G401 (cell line): Measurements from ENCODE around the gene NT5DC2. TPM values are rescaled to one million over a fixed set of nuclear protein-coding genes. Genes with fewer than 3 reads are reported as not detected.

Experiments
- DNase-seq: peaks from one replicate; pipeline ENCODE4 v3.0.0-alpha.2; 2015; ENCODE audit warnings: low spot score
- in situ Hi-C: cut with HindIII; loops from 2 replicates; pipeline ENCODE4 v1.10.0; 2016; ENCODE audit warnings: low sequenced_read_pairs, mixed read lengths
- total RNA-seq: library from RNA; depleted of rRNA; stranded (reverse); fragments of >200 nt; shearing (Covaris generic); gene quantifications from 2 replicates; pipeline ENCODE4 v1.2.3, GENCODE V29; 2014

NT5DC2 gene
- total RNA-seq, 1 experiment from 2014 or later = 53.2 TPM

DNA sequence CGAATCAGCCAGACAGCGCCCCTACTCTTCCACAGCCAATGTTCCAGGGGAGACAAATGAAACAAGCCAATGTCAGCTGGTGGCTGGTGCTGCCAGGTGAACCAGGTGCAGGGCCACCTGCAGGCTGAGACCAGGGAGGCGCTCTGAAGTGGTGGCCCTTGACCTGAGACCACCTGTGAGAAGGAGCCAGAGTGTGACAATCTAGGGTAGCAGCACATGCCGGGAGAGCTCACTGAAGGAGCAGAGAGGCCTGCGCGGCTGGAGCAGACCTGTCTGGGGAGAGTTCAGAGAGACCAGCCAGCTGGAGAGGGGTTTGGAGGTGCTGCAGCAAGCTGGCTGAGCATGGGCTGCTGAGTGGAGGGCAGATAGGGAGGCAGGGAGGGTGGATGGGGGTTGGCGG lies 39.2 kb downstream of the NT5DC2 start:
- in situ Hi-C loops = no loop called here
- DNase-seq = no peak

DNA sequence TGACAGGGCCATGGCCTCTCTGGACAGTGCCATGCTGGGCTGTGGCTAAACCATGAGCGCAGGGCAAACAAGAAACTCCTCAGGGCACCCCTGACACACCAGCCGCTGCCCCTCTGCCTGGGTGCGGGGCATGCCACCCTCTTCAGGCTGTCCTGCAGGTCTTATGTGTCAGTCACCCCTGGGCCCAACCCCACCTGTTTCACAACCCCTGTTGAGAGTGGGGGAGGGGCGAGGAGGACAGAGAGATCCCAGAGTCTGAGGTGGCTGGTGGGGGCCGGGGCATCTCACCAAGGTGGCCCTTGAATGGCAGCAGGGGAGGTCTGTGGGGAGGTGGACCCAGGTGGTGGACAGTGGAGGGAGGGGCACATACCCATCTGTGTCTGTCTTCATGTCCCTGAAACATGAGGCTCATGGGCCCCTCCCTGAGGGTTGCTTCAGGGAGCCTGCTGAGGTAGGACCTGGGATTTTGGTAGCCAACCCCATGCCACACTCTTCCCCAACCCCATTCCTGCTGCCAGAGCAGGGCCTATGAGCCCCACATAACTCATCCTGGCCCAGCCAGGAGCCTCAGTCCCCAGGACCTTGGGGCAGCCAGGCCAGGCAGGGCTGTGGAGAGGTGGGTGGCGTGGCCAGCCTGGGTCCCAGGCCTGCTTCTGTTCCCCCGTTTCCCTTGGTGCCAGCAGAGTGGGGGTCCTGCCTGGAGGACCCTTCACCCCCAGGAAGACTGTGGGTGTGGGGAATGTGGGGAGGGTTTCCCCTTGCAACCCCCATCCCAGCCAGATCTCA lies 40.2 kb downstream of the NT5DC2 start:
- in situ Hi-C loops = no loop called here
- no peak for DNase-seq

DNA sequence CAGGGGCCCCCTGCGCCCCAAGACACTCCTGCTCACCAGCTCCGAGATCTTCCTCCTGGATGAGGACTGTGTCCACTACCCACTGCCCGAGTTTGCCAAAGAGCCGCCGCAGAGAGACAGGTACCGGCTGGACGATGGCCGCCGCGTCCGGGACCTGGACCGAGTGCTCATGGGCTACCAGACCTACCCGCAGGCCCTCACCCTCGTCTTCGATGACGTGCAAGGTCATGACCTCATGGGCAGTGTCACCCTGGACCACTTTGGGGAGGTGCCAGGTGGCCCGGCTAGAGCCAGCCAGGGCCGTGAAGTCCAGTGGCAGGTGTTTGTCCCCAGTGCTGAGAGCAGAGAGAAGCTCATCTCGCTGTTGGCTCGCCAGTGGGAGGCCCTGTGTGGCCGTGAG lies 41.6 kb downstream of the NT5DC2 start:
- DNase-seq = no peak

DNA sequence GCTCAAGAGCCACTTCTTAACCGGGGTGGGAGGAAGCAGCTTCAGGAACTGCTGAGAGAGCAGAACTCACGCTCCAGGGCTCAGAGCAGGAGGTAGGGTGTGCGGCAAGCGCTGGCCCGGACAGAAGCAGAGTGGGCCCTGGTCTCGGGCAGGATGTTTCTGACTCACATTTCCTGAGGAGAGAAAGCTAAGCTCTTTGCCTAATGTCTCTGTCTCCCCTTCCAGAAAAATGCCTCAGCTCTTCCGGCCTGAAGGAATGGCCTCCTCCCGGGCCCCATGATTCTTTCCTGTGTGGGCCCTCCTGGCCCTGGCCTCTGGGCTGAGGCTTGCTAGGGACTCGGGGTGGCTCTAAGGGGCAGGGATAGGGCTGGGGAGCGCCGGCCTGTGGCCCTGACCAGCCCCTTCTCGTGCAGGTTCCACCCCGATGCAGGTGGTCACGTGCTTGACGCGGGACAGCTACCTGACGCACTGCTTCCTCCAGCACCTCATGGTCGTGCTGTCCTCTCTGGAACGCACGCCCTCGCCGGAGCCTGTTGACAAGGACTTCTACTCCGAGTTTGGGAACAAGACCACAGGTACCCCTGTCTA lies 42.6 kb downstream of the NT5DC2 start:
- DNase-seq = no peak
- in situ Hi-C loops = no loop called here

More for the DNA sequence above, 41.6 kb downstream of the NT5DC2 start:
- in situ Hi-C loops = no loop called here

DNA sequence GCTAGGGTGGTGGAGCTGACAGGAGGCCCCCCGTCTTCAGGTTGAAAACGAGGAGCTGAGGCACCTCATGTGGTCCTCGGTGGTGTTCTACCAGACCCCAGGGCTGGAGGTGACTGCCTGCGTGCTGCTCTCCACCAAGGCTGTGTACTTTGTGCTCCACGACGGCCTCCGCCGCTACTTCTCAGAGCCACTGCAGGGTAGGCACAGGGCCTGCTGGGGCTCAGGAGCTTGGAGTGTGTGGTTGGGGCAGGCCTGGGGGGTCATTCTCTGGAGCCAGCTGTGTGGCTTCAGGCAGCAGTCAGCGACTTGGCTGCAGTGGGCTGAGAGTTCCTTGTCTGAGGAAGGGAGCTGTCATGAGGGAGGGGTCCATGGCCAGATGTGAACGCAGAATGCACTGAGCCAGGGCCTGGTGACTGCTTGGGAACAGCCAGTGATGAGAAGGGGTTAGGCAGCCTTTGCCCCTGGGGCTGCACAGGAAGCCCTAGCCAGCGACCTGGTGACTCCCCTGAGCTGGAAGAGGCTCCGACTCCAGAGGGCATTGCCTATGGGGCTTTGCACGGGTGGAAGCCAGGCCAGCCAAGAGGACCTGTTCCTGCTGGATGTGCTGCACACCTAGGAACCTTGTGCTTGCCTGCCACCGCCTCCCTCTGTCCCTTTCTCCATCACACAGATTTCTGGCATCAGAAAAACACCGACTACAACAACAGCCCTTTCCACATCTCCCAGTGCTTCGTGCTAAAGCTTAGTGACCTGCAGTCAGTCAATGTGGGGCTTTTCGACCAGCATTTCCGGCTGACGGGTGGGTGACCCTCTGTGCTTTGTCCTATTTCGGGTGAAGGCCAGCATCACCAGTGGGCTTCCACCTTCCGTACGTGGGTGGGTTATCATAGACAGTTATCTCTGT lies 43.4 kb downstream of the NT5DC2 start:
- no peak for DNase-seq
- in situ Hi-C loops = no loop called here

DNA sequence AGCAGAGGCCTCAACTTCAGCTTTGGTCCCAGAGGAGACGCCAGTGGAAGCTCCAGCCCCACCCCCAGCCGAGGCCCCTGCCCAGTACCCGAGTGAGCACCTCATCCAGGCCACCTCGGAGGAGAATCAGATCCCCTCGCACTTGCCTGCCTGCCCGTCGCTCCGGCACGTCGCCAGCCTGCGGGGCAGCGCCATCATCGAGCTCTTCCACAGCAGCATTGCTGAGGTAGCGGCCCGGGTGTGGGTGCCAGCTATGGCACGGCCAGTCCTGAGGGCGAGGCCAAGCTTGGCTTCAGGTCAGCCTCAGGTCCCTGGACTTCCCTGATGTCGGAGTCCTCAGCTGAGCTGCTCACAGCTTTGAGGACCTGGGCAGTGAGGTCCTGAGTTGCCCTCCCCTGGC lies 44.2 kb downstream of the NT5DC2 start:
- in situ Hi-C loops = loop anchor here (10.0 kb wide), 1 partner anchor 155 kb away; no protein-coding TSS in a partner anchor
- no peak for DNase-seq

DNA sequence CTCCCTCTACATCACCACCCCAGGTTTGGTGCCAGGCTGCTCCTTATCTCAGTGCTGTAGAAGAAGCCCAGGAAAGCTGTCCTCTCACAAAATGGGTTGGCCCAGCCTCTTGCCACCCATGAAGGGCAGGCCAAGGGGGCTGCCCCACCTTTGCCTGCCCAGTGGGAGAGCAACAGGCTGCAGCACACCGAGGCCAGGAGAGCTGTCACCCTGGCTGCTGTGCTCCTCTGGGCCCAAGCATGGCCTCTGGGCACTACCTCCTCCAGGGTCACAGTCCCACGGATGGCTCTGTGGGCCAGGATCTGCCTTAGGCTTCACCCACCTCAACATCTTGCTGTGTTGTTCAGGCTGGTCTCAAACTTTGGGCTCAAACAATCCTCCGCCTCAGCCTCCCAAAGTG lies 44.9 kb downstream of the NT5DC2 start:
- DNase-seq = no peak
- in situ Hi-C loops = loop anchor here (10.0 kb wide), 1 partner anchor 156 kb away; no protein-coding TSS in a partner anchor

DNA sequence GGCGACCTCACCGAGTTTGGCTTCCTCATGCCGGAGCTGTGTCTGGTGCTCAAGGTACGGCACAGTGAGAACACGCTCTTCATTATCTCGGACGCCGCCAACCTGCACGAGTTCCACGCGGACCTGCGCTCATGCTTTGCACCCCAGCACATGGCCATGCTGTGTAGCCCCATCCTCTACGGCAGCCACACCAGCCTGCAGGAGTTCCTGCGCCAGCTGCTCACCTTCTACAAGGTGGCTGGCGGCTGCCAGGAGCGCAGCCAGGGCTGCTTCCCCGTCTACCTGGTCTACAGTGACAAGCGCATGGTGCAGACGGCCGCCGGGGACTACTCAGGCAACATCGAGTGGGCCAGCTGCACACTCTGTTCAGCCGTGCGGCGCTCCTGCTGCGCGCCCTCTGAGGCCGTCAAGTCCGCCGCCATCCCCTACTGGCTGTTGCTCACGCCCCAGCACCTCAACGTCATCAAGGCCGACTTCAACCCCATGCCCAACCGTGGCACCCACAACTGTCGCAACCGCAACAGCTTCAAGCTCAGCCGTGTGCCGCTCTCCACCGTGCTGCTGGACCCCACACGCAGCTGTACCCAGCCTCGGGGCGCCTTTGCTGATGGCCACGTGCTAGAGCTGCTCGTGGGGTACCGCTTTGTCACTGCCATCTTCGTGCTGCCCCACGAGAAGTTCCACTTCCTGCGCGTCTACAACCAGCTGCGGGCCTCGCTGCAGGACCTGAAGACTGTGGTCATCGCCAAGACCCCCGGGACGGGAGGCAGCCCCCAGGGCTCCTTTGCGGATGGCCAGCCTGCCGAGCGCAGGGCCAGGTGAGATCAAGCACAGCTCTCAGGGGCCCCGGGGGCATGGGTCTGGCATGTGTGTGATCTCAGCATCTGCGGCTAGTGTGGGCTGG lies 45.6 kb downstream of the NT5DC2 start:
- DNase-seq = no peak
- in situ Hi-C loops = loop anchor here (10.0 kb wide), 1 partner anchor 157 kb away; no protein-coding TSS in a partner anchor

DNA sequence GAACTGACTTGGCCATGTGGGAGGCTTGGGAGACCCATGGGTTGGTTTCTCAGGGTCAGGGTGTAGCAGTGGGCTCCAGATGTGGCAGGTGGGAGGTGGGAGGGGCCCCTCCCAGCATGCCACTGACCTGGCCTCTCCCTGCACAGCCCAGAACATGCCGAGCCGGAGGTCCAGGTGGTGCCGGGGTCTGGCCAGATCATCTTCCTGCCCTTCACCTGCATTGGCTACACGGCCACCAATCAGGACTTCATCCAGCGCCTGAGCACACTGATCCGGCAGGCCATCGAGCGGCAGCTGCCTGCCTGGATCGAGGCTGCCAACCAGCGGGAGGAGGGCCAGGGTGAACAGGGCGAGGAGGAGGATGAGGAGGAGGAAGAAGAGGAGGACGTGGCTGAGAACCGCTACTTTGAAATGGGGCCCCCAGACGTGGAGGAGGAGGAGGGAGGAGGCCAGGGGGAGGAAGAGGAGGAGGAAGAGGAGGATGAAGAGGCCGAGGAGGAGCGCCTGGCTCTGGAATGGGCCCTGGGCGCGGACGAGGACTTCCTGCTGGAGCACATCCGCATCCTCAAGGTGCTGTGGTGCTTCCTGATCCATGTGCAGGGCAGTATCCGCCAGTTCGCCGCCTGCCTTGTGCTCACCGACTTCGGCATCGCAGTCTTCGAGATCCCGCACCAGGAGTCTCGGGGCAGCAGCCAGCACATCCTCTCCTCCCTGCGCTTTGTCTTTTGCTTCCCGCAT lies 46.4 kb downstream of the NT5DC2 start:
- in situ Hi-C loops = loop anchor here (10.0 kb wide), 1 partner anchor 158 kb away; no protein-coding TSS in a partner anchor
- no peak for DNase-seq

DNA sequence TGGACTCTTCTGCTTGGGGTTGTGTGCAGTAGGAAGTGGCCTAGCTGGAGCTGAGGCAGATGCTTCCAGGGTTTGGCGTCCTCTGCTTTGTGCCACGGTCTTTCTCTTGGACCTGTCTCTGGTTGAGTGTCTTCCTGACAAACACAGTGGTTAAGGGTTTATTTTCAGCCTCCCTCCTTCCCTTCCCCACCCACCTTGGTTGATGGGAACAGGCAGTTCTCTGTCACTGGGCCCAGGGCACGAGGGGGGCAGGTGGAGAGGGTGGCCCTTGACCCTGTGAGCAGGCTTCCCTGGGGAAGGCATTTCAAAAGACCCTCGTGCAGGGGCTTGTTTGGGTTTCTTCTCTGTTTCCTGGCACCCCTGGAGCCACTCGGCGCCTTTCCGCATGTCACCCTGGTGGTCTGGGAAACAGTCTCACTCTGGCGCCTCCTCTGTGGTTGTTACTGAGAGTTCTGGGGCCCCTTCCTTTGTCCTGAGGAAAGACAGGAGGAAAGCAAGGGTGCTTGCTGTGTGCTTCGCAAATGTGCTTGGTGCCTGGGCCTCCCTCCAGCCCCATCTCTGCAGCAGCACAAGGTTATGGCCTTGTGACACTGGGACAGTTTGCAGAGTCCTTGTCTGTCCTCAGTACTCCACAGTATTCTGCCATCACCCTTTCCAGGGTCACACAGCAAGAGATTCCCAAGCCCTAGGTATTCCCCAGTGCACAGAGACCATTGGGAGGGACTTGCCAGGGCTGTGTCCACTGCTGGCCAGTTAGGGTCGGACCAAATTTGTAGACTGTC lies 48.8 kb downstream of the NT5DC2 start:
- DNase-seq = no peak
- in situ Hi-C loops = loop anchor here (10.0 kb wide), 1 partner anchor 160 kb away; no protein-coding TSS in a partner anchor

DNA sequence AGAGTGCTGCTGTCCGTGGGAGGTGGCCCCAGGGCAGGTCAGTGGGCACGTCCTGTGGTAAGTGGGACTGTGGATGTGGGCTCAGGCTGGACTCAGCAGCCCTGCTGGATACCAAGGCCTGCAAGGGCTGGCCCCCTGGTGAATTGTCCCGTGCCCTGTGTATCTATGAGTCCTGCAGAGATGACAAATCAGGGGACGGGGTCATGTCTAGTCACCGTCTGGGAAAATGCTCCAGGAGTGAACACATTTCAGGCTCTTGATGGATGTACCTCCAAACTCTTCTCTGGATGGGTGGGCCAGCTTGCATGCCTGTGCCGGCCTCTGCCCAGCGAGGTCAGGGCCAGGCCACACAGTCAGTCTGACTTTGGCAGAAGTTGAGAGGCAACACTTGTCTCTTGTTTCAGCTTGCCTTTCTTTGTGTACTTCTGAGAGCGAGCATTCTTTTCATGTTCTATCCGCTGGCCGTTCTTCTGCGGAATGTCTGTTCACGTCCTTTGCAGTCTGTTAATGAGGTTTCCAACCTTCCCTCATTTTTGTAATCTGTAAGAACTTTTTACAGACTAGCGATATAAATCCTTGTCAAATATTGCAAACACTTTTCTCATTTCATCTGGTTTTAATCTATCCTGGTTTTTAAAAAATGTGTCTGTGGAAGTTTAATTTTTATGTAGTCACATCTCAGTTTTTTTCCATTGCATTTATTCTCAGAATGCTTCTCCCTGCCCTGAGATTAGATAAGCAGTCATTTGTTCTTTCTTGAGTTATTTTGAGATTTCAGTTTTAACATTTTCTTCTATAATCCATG lies 49.9 kb downstream of the NT5DC2 start:
- DNase-seq = no peak
- in situ Hi-C loops = loop anchor here (10.0 kb wide), 1 partner anchor 161 kb away; no protein-coding TSS in a partner anchor

DNA sequence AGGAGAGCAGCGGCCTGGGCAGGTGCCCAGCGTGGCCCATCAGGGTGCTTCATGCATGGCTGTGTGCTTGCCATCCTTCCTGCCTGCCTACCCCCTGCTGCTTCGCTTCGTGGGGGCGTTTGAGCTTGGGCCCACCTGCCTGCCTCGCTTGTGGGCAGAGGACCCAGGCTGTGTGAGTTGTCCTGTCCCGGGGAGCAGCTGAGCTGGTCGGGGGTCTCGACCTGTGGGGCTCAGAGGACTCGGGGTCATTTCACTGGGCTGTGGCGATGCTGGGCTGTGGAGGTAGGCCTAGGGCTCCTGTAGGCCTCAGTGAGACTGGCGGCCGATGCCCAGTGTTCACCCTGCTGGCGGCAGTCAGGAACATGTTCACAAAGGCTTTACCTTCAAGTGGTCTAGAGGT lies 50.6 kb downstream of the NT5DC2 start:
- in situ Hi-C loops = loop anchor here (10.0 kb wide), 1 partner anchor 162 kb away; no protein-coding TSS in a partner anchor
- no peak for DNase-seq

DNA sequence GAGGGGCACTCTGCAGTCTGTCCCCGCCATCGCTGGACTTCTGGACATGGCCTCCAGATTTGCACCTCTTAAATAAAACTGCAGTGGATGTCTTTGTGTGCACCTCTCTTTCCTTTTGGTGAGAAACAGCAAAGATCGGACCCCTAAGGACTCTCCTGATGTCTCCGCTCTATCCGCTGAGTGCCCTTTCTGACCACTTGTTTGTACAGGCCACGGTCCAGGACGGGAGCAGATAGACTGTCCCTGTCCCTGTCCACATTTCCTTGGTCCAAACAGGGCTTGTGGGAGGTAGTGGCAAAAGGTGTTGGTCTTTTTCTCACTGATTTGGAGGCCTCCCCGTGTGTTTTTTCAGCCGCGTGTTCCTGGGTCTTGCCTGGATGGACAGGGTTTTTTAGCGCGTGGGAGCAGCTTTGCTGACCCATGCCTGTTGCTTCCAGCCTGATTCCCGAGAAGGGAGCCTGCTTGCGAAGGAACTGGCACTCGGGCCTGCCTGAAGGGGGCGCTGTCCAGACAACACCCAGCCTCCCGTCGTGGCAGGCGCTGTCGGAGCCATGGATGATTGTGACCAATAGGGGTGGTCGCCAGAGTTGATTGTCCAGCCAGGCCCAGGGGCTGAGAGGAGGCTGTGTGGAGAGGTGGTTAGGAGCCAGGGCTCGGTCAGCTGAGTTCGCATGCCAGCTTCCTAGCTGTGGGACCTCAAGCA lies 51.7 kb downstream of the NT5DC2 start:
- no peak for DNase-seq
- in situ Hi-C loops = loop anchor here (10.0 kb wide), 1 partner anchor 163 kb away; no protein-coding TSS in a partner anchor

DNA sequence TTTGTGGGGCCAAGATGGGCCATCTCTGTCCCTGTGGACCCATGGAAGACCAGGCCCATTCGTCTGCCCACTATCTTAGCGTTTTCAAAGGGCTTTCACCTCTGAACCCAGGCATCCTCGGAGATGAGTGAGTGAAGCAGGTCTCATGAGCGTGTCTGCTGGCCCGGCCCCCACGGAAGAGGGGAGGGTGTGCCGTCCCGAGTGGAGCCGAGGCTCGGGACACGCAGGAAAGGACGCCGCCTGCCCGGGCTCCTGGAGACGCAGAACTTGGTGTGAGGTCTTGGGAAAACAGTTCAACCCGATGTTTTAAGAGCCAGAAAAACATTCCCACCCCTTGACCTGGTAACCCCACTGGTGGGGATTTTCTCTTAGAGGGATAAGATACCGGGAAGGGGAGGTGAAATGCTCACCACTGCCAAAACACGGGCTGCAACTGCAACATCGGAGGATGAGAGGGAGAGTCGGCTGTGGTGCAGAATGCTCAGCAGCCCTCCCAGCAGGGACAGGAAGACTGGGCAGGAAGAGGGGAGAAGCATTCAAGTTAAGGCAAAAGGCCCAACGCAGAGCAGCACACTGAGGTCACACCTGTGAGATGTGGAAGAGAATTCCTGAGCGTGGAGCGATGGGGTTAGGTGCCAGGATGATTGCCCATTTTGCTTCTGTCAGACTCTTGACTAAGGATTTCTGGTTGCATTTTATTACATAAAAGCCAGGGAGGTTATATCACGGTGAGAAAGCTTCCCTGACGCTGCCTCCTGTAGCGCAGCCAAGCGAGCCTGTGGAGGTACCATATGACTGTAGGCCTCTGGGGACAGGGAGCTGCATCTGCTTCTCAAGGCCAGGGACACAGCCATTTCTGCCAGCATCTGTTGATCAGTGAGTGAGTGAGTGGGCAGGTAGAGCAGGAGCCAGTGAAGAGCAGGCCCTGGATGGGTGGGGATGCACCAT lies 52.6 kb downstream of the NT5DC2 start:
- DNase-seq = peak; percentile 61
- in situ Hi-C loops = loop anchor here (10.0 kb wide), 1 partner anchor 164 kb away; no protein-coding TSS in a partner anchor
